ENCODE data around the gene RGS14.
"Not testable (repeated sequence)": the region's sequence is repeated elsewhere in the genome, so short reads cannot be mapped to it uniquely, and the experiment has no call there.

RGS14 gene

DNA sequence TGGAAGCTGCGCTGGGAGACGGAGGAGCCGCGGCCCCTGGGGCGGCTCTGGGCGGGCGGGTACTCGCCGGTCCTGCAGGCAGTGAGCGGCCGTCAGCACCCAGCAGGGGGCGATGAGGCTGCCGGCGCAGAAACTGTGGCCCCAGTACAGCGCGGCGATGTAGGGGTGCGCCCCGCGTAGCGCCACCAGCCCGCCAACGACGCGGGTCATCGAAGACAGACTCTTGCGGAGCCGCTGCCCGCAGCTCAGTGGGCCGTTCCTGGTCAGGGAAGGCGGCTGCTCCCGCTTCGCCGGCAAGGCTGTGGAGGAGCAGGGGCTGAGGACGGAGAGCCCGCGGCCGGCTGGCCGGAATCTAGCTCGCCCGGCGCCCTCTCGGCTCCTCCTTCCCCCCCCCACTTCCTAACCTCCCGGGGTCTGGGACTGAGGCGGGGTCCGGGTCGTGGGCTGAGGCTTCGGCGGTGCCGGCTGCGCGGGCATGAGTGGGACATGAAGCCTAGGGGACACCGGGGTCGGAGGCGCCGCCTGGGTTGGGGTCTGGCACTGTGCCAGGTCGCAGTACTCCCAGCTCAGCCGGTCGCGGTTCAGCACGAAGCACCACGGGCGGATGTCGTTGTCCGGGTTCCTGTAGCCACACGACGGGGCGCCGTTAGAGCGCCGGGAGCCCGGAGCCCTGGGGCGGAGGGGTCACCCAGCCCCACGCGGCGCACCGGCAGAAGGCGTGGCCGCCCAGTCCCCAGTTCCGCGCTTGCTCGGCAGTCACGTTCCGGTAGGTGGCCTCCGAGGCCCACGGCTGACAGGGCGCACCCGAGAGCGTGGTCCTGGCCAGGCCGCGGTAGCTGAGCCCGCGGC, 46.3 kb downstream of the RGS14 start:
- DNase-seq (peak; percentile 88), ATAC-seq (peak; percentile 89)

DNA sequence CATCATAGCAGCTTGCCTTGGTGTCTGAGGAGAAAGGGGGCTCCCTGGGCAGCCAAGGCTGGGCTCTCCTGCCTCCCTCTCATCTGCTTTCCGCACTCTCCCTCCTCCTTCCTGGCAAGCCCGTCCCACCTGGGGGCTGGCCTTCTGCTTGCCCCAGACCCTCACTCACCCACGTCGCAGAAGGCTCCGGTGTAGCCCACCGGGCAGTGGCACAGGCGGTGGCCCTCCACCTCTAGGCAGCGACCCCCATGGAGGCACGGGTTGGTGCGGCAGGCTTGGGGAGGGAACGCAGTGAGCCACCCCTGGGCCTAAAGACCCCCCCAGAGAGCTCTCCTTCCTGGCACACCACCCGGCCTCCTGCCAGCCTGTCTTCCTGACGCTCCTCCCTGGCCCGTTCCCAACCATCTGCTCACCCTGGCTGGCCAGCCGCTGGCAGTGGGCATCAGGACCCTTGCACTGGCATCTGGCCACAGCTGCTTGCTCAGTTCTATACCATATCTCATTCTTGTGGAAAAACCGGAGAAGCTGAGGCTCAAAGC, 47.0 kb downstream of the RGS14 start:
- ATAC-seq (no peak), DNase-seq (no peak)

DNA sequence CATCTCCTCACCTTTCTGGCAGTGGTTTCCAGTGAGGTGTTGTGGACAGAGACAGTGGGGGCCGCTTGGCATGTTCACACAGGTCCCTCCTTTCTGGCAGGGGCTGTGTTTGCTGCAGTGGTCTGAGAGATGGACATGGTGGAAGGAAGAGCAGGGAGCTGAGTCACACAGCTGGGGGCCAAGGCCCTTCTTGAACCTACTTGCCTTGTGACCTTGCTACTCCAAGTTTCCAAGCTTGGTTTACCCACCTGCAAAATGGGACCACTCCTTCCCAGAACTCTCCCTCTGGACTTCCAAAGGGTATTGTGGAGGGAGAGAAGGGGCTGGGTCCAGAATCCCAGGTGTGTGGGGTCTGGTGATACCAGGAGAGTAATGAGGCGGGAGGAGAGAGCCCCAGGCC, 47.6 kb downstream of the RGS14 start:
- DNase-seq (no peak), ATAC-seq (no peak)

DNA sequence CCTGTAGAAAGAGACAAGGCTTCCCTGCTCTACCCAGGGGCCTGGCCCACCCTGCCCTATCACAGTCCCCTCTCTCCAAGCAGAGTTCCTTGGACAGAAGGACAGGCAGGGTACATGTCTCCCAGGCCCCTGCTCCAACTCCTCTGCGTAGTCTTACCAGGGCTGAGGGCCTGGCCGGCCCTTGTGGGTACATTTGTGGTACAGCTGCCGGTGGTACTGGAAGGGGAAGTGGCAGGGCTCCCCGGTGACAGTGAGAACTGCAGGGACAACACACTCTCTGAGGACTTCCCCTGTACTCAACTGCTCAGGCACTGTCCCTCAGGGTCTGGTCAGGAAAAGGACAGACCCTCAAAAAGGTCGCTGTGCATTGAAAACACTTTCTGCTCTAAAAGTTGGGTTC, 48.1 kb downstream of the RGS14 start:
- DNase-seq (peak; percentile 24), ATAC-seq (no peak)

DNA sequence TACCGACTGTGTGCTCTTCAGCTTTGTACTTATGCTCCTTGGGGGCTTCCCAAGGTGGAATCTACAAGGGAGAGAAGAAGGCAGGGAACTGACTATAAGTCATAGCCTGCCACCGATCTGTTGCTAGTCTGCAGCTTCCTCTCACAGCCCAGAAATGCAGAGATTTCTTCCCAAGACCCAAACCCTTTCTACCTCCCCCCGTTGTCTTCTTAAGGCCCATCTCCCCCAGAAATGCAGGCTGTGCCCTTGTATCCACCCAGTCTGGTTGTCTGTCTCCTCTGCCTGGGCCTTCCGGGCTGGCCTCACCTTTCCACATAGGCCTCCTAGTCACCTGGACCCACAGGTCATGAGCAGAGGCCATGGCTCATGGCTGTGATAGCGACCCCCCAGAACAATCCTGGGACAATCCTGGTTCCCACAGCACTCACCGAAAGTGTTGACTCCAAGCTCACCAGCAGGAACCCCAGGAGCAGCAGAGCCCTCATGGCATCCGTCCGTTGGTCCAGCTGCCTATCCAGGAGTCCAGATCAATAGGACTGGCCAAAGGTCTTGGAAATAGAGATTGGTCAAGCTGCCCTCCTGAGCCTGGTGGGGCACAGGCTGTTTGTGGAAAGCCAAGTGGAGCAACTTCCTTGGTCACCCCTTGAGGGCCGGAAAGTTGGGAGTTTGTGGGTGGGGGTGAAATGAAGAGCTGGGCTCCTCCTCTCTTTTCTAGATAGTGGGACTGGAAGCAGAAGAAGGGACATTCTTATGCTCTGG, 51.5 kb downstream of the RGS14 start, which contains the start of gene F12:
TSS of gene F12 (minus strand) at position 522 of the 759 bp plus-strand sequence. CDS start at position 485, 37 bp downstream.
- no peak for ATAC-seq
- DNase-seq = no peak

DNA sequence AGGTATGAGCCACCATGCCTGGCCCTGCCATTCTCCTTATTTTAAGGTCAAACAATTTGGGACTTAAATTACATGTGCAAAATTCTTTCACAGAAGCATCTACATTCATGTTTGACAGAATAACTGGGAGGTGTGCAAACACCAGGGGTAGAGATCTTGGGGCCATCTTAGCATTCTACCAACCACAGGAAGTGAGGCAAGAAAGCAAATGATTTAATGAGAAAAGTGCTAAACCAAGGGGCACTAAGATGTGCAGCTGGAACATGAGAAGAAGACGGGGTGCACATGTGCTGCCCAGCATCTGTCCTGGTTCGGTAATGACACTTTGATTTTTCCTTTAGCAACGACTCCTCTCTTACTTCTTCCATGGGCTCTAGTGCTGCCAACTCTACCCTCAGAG, 52.9 kb downstream of the RGS14 start:
- ATAC-seq = no peak
- DNase-seq = no peak

DNA sequence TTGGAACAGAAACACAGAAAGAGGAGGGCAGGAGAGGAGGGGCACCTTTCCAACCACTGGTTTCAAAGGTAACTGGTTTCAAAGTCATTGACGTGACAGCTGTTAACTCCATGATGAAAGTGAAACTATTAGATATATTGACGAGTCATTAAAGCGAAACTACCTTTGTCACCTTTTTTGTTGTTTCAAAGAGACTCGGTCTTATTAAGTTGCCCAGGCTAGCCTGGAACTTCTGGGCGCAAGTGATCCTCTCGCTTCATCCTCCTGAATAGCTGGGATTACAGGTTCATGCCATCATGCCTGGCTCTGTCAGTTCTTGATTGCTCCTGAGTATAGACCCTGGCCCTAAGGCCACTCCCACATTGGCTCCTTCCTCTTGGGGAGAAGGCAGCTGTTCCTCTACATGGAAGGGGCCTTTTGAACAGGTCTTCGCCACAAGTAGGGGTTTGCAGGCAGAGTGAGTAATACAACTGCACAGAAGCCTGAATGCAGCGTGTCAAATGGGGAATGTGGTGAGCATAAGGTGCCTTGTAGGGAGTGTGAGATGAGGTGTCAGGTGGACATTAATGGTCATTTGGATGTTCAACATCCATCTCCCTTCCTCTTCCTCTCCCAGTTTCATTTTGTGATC, 55.0 kb downstream of the RGS14 start:
- ATAC-seq (peak; percentile 74), DNase-seq (peak; percentile 16)

DNA sequence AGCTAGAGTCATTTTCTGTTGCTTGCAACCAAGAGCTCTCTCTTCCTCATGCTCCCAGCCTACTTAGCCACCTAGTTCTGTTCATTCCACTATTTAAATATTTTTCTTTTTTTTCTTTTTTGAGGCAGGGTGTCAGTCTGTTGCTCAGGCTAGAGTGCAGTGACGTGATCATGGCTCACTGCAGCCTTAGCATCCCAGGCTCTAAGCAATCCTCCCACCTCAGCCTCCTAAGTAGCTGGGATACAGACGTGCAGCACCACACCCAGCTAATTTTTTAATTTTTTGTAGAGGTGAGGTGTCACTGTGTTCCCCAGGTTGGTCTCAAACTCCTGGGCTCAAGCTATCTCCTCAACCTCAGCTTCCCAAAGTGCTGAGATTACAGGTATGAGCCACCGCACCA, 56.8 kb downstream of the RGS14 start:
- no peak for DNase-seq
- ATAC-seq = no peak

DNA sequence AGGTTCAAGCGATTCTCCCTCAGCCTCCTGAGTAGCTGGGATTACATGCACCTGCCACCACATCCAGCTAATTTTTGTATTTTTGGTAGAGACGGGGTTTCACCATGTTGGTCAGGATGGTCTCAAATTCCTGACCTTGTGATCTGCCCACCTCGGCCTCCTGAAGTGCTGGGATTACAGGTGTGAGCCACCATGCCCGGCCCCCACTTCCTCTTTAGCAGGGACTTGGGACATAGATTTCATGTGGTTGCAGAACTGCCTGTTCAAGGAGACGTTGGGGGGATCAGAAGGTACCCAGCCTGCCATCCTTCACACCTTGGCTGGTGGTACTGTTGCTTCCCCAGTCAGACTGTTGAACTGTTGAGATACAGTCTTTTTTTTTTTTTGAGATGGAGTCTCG, 59.4 kb downstream of the RGS14 start:
- not testable (repeated sequence) for ATAC-seq, DNase-seq

DNA sequence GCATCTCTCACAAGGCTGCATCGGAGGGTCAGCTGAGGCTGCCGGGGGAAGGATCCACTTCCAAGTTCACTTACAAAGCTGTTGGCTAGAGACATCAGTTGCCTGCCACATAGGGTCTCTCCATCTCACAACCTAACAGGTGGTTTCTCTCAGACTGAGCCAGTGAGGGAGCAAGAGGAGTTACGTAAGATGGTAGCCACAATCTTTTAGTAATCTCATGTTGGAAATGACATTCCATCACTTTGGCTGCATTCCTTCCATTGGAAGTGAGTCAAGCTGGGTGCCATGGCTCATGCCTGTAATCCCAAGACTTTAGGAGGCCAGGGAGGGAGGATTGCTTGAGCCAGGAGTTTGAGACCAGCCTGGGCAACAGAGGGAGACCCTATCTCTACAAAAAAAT, 61.3 kb downstream of the RGS14 start:
- ATAC-seq = no peak
- no peak for DNase-seq

DNA sequence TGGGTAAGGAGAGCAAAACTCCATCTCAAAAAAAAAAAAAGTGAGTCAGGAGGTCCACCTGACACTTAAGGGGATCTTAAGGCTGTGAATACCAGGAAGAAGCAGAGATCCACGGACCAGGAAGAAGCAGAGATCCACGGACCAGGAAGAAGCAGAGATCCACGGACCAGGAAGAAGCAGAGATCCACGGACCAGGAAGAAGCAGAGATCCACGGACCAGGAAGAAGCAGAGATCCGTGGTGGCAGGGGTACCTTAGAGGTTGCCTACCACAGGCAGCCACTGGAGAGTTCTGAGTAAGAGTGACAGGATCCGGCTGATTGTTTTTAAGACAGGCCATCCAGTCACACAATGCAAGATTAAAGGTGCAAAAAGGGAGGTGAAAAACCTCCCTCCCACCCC, 62.7 kb downstream of the RGS14 start:
- ATAC-seq = not testable (repeated sequence)

DNA sequence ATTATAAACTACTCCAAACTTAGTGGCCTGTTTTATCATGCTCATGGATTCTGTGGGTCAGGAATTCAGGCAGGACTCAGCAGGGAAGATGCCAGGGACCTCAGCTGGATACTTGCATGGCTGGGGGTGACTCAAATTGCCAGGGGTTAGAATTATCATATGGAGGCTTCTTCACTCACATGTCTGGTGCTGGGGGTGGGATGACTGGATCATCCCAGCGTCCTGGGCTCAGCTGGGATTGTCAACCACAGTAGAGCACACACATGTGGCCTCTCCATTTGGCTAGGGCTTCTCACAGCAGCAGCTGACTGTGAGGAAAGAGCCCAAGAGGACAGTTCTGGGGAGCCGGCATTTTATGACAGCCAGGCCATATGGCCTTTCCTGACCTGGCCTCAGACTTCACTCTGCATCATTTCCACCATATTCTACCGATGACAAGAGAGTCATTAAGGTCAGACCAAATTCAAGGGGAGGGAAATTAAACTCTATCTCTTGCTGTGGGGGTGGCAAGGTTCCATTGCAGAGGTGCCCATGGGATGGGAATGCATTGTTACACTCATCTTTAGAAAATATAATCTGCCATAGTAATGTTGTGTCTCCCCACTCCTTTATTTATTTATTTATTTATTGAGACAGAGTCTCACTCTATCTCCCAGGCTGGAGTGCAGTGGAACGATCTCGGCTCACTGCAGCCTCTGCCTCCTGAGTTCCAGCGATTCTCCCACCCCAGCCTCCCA, 63.5 kb downstream of the RGS14 start:
- no peak for DNase-seq
- no peak for ATAC-seq

More for the DNA sequence above, 62.7 kb downstream of the RGS14 start:
- DNase-seq = not testable (repeated sequence)
